Activated naive CD4-positive, alpha-beta T cell treated with anti-CD3 and anti-CD28 coated beads for 36 hours (primary cell): ENCODE measurements around the gene TMEM272. TPM values are rescaled to one million over a fixed set of nuclear protein-coding genes. Genes with fewer than 3 reads are reported as not detected.

Experiments used
- CTCF ChIA-PET: fragments of 350-600 bp; sonication (Branson Sonifier 250); formaldehyde crosslinking; loops from one replicate; lab custom pipeline; 2021; ENCODE audit warnings: antibody characterized with exemption; lab: Charles Lee
- DNase-seq: peaks from one replicate; pipeline ENCODE4 v3.0.0-alpha.2; 2020
- H3K27ac Mint-ChIP-seq: one replicate; pipeline ENCODE4 v1.8.0; 2021; ENCODE audit warnings: mild to moderate bottlenecking, mixed read lengths
- H3K27me3 Mint-ChIP-seq: one replicate; pipeline ENCODE4 v1.8.0; 2021; ENCODE audit warnings: low read depth, mixed read lengths
- H3K36me3 Mint-ChIP-seq: one replicate; pipeline ENCODE4 v1.8.0; 2021; ENCODE audit warnings: low read depth, mixed read lengths
- H3K4me1 Mint-ChIP-seq: one replicate; pipeline ENCODE4 v1.8.0; 2021; ENCODE audit warnings: low read depth, mixed read lengths
- H3K4me3 Mint-ChIP-seq: one replicate; pipeline ENCODE4 v1.8.0; 2021; ENCODE audit warnings: mild to moderate bottlenecking, moderate library complexity, mixed read lengths
- H3K9me3 Mint-ChIP-seq: one replicate; pipeline ENCODE4 v1.8.0; 2021; ENCODE audit warnings: mixed read lengths
- intact Hi-C: fragments of 100-400 bp; cut with micrococcal nuclease; formaldehyde crosslinking; loops from one replicate; pipeline ENCODE4 v1.15.1; 2023
- total RNA-seq, 2 experiments: library from RNA; stranded (reverse); gene quantifications; one replicate each; pipeline ENCODE4 v1.2.3, GENCODE V29; 2021

The TMEM272 gene
- total RNA-seq, 2 experiments from 2014 or later, result 0.41 to 0.42 TPM

- Mint-ChIP-seq H3K4me3 (no peak overlapping the region), H3K9me3 (no peaks in the 10 kb centered on the region), H3K27me3 (no peaks in the 10 kb centered on the region), H3K36me3 (peaks cover 7% of the 10 kb centered on the region), H3K4me1 (peaks cover 79% of the 10 kb centered on the region), H3K27ac (peak overlapping the region; percentile 10)
- no peak for DNase-seq
- CTCF ChIA-PET, result interaction anchor here (0.6 to 5.0 kb wide), 21 partner anchors 8 to 671 kb away, joined by 3 to 176 read pairs (median 7); partner anchors contain the start of genes ALG11, NEK5 and TMEM272
- intact Hi-C loops, result no loop called here
These were observed 30.9 kb downstream of the TMEM272 start for GRCh38 chr13:51814071-51814470.

GRCh38 chr13:51811920-51812451 is 33.0 kb downstream of the TMEM272 start:
- Mint-ChIP-seq H3K36me3 (peaks cover 12% of the 10 kb centered on the region), H3K27me3 (no peaks in the 10 kb centered on the region), H3K4me3 (peak overlapping the region; percentile 17), H3K9me3 (no peaks in the 10 kb centered on the region), H3K27ac (peak overlapping the region; percentile 68), H3K4me1 (peaks cover 66% of the 10 kb centered on the region)
- intact Hi-C loops, result loop anchor here (1.0 kb wide), 1 partner anchor 8 kb away; the partner anchor contains the start of gene DHRS12
- DNase-seq, result peak; percentile 67
- CTCF ChIA-PET, result interaction anchor here (1.0 to 5.0 kb wide), 8 partner anchors 15 to 687 kb away, joined by 3 to 176 read pairs (median 36); partner anchors contain the start of genes NEK5 and TMEM272

- Mint-ChIP-seq H3K27me3 (no peaks in the 10 kb centered on the region), H3K4me1 (peaks cover 65% of the 10 kb centered on the region), H3K9me3 (no peaks in the 10 kb centered on the region), H3K4me3 (no peak overlapping the region), H3K36me3 (peaks cover 12% of the 10 kb centered on the region), H3K27ac (peak overlapping the region; percentile 65)
- intact Hi-C loops, result no loop called here
- no peak for DNase-seq
- CTCF ChIA-PET, result interaction anchor here (0.7 to 2.3 kb wide), 7 partner anchors 9 to 369 kb away, joined by 3 to 14 read pairs (median 4); no protein-coding TSS in a partner anchor
These were observed 33.9 kb downstream of the TMEM272 start for GRCh38 chr13:51811046-51811445.

- DNase-seq, result no peak
- no peak overlapping the region for H3K27ac Mint-ChIP-seq
- no peaks in the 10 kb centered on the region for H3K9me3 Mint-ChIP-seq
- H3K4me3 Mint-ChIP-seq, result no peak overlapping the region
- no peaks in the 10 kb centered on the region for H3K27me3 Mint-ChIP-seq
- peaks cover 60% of the 10 kb centered on the region for H3K4me1 Mint-ChIP-seq
- H3K36me3 Mint-ChIP-seq, result peaks cover 17% of the 10 kb centered on the region
- intact Hi-C loops, result no loop called here
- CTCF ChIA-PET, result interaction anchor here (1.0 to 2.6 kb wide), 2 partner anchors 23 to 36 kb away, joined by 3 to 16 read pairs; partner anchors contain the start of gene TMEM272
These were observed 36.2 kb downstream of the TMEM272 start for GRCh38 chr13:51808811-51809210.

GRCh38 chr13:51807041-51807440 is 37.9 kb downstream of the TMEM272 start:
- peaks cover 59% of the 10 kb centered on the region for H3K4me1 Mint-ChIP-seq
- CTCF ChIA-PET, result interaction anchor here (1.8 to 3.4 kb wide), 4 partner anchors 8 to 25 kb away, joined by 6 to 44 read pairs (median 12); no protein-coding TSS in a partner anchor
- H3K27me3 Mint-ChIP-seq, result no peaks in the 10 kb centered on the region
- H3K4me3 Mint-ChIP-seq, result no peak overlapping the region
- H3K27ac Mint-ChIP-seq, result no peak overlapping the region
- no peaks in the 10 kb centered on the region for H3K9me3 Mint-ChIP-seq
- intact Hi-C loops, result no loop called here
- peaks cover 17% of the 10 kb centered on the region for H3K36me3 Mint-ChIP-seq
- DNase-seq, result no peak

- DNase-seq, result no peak
- intact Hi-C loops, result no loop called here
- no peaks in the 10 kb centered on the region for H3K27me3 Mint-ChIP-seq
- no peak overlapping the region for H3K27ac Mint-ChIP-seq
- H3K36me3 Mint-ChIP-seq, result peaks cover 15% of the 10 kb centered on the region
- H3K9me3 Mint-ChIP-seq, result no peaks in the 10 kb centered on the region
- H3K4me1 Mint-ChIP-seq, result peaks cover 58% of the 10 kb centered on the region
- no peak overlapping the region for H3K4me3 Mint-ChIP-seq
- CTCF ChIA-PET, result interaction anchor here (1.8 to 3.4 kb wide), 4 partner anchors 8 to 26 kb away, joined by 6 to 44 read pairs (median 12); no protein-coding TSS in a partner anchor
These were observed 38.4 kb downstream of the TMEM272 start for GRCh38 chr13:51806566-51806965.

- Mint-ChIP-seq H3K27ac (no peak overlapping the region), H3K9me3 (no peaks in the 10 kb centered on the region), H3K4me1 (peaks cover 58% of the 10 kb centered on the region), H3K27me3 (no peaks in the 10 kb centered on the region), H3K36me3 (peaks cover 13% of the 10 kb centered on the region), H3K4me3 (no peak overlapping the region)
- CTCF ChIA-PET, result interaction anchor here (0.8 to 3.4 kb wide), 9 partner anchors 8 to 39 kb away, joined by 3 to 44 read pairs (median 5); partner anchors contain the start of gene TMEM272
- no peak for DNase-seq
- intact Hi-C loops, result loop anchor here (1.0 kb wide), 1 partner anchor 9 kb away; no protein-coding TSS in a partner anchor
These were observed 39.1 kb downstream of the TMEM272 start for GRCh38 chr13:51805925-51806324.

- no peaks in the 10 kb centered on the region for H3K27me3 Mint-ChIP-seq
- peak overlapping the region; percentile 98 for H3K27ac Mint-ChIP-seq
- CTCF ChIA-PET, result interaction anchor here (0.5 to 3.4 kb wide), 11 partner anchors 7 to 186 kb away, joined by 3 to 44 read pairs (median 4); partner anchors contain the start of gene TMEM272
- DNase-seq, result no peak
- H3K4me3 Mint-ChIP-seq, result peak overlapping the region; percentile 92
- no peaks in the 10 kb centered on the region for H3K9me3 Mint-ChIP-seq
- peaks cover 13% of the 10 kb centered on the region for H3K36me3 Mint-ChIP-seq
- peaks cover 59% of the 10 kb centered on the region for H3K4me1 Mint-ChIP-seq
- intact Hi-C loops, result loop anchor here (1.0 kb wide), 1 partner anchor 10 kb away; no protein-coding TSS in a partner anchor
These were observed 39.7 kb downstream of the TMEM272 start for GRCh38 chr13:51805313-51805712.

GRCh38 chr13:51804295-51805172 is 40.4 kb downstream of the TMEM272 start:
- Mint-ChIP-seq H3K9me3 (no peaks in the 10 kb centered on the region), H3K36me3 (peaks cover 13% of the 10 kb centered on the region), H3K27ac (peak overlapping the region; percentile 98), H3K27me3 (no peaks in the 10 kb centered on the region), H3K4me1 (peaks cover 57% of the 10 kb centered on the region), H3K4me3 (peak overlapping the region; percentile 92)
- intact Hi-C loops, result loop anchor here (1.0 to 5.0 kb wide), 6 partner anchors 8 to 1867 kb away; partner anchors contain the start of genes ALG11 and SPRYD7
- CTCF ChIA-PET, result interaction anchor here (0.5 to 3.4 kb wide), 10 partner anchors 9 to 187 kb away, joined by 3 to 44 read pairs (median 4); partner anchors contain the start of gene TMEM272
- peak; percentile 75 for DNase-seq

GRCh38 chr13:51803422-51804294 is 41.3 kb downstream of the TMEM272 start, which contains the start of gene DHRS12:
TSS of gene DHRS12 (minus strand) at chr13:51804163. CDS start at chr13:51799659, 4,504 bp downstream.
- CTCF ChIA-PET, result interaction anchor here (1.2 to 3.1 kb wide), 5 partner anchors 12 to 28 kb away, joined by 3 to 15 read pairs (median 9); no protein-coding TSS in a partner anchor
- H3K27ac Mint-ChIP-seq, result peak within 1 kb of the TSS; percentile 98
- no peaks in the 10 kb centered on the region for H3K27me3 Mint-ChIP-seq
- H3K36me3 Mint-ChIP-seq, result peaks cover 7% of the 10 kb centered on the region
- peak within 1 kb of the TSS; percentile 92 for H3K4me3 Mint-ChIP-seq
- intact Hi-C loops, result loop anchor here (1.0 to 5.0 kb wide), 10 partner anchors 9 to 1866 kb away; partner anchors contain the start of genes ALG11, INTS6, SPRYD7 and WDFY2
- peak; percentile 89 for DNase-seq
- peaks cover 57% of the 10 kb centered on the region for H3K4me1 Mint-ChIP-seq
- no peaks in the 10 kb centered on the region for H3K9me3 Mint-ChIP-seq
